Left ventricle myocardium inferior (tissue), 1 donor: ENCODE data around the gene DHRS2. TPM values are rescaled to one million over a fixed set of nuclear protein-coding genes. Genes with fewer than 3 reads are reported as not detected.
"Not testable (repeated sequence)": the region's sequence is repeated elsewhere in the genome, so short reads cannot be mapped to it uniquely, and the experiment has no call there.

Experiments
- DNase-seq: peaks from one replicate; pipeline ENCODE4 v3.0.0-alpha.2; 2020
- H3K27ac ChIP-seq: fragments of 200-600 bp; replicated peaks from 2 replicates; pipeline ENCODE4 v1.8.0; 2021
- H3K27me3 ChIP-seq: fragments of 200-600 bp; 2 replicates; pipeline ENCODE4 v1.8.0; 2021; ENCODE audit warnings: low read depth
- H3K36me3 ChIP-seq: fragments of 200-600 bp; 2 replicates; pipeline ENCODE4 v1.8.0; 2021
- H3K4me1 ChIP-seq: fragments of 200-600 bp; 2 replicates; pipeline ENCODE4 v1.8.0; 2021
- H3K4me3 ChIP-seq: fragments of 200-600 bp; 2 replicates; pipeline ENCODE4 v1.8.0; 2021; ENCODE audit warnings: mild to moderate bottlenecking, moderate library complexity
- H3K9me3 ChIP-seq: fragments of 200-600 bp; replicated peaks from 2 replicates; pipeline ENCODE4 v1.8.0; 2021
- CTCF ChIP-seq: fragments of 200-600 bp; IDR thresholded peaks from 2 replicates; pipeline ENCODE4 v1.8.0; 2021; ENCODE audit warnings: antibody characterized with exemption, mild to moderate bottlenecking, borderline replicate concordance
- intact Hi-C: fragments of 100-400 bp; cut with micrococcal nuclease; formaldehyde crosslinking; loops from one replicate; pipeline ENCODE4 v1.11.0; 2022
- total RNA-seq: library from RNA; stranded (reverse); fragmentation: NEBNext Ultra II Directional; extraction: Animal tissue kit (Norgen Biotek cat#: 25700); gene quantifications from one replicate; pipeline ENCODE4 v1.2.1, GENCODE V29; 2021
- donor health status: DM: no; HTN: yes; CAD: no; lungs with severe emphysema.

The DHRS2 gene
- total RNA-seq, 1 donor from 2014 or later, result not detected

GRCh38 chr14:23604148-23604547 lies 32.0 kb upstream of the DHRS2 start:
- Histone ChIP-seq H3K9me3 (peaks cover 7% of the 10 kb centered on the region), H3K4me1 (peaks cover 18% of the 10 kb centered on the region), H3K27ac (no peak overlapping the region), H3K27me3 (peaks cover 9% of the 10 kb centered on the region), H3K4me3 (no peak overlapping the region), H3K36me3 (no peaks in the 10 kb centered on the region)
- TF ChIP-seq CTCF, result no peak
- DNase-seq, result no peak
- intact Hi-C loops, result no loop called here

GRCh38 chr14:23604675-23605170 lies 31.4 kb upstream of the DHRS2 start:
- DNase-seq, result no peak
- intact Hi-C loops, result no loop called here

GRCh38 chr14:23605931-23606585 lies 30.1 kb upstream of the DHRS2 start:
- no peak for DNase-seq
- no peak overlapping the region for H3K4me3 ChIP-seq
- H3K27me3 ChIP-seq, result peaks cover 10% of the 10 kb centered on the region
- peaks cover 18% of the 10 kb centered on the region for H3K4me1 ChIP-seq
- no peaks in the 10 kb centered on the region for H3K9me3 ChIP-seq
- no peak overlapping the region for H3K27ac ChIP-seq
- intact Hi-C loops, result no loop called here
- TF ChIP-seq CTCF, result no peak
- H3K36me3 ChIP-seq, result no peaks in the 10 kb centered on the region

More at GRCh38 chr14:23604675-23605170, 31.4 kb upstream of the DHRS2 start:
- no peak for TF ChIP-seq CTCF
- Histone ChIP-seq H3K4me1 (peaks cover 18% of the 10 kb centered on the region), H3K27ac (no peak overlapping the region), H3K4me3 (no peak overlapping the region), H3K9me3 (peaks cover 1% of the 10 kb centered on the region), H3K36me3 (no peaks in the 10 kb centered on the region), H3K27me3 (peaks cover 9% of the 10 kb centered on the region)

GRCh38 chr14:23608454-23608853 lies 27.7 kb upstream of the DHRS2 start:
- Histone ChIP-seq H3K4me3 (no peak overlapping the region), H3K27ac (no peak overlapping the region), H3K4me1 (peaks cover 4% of the 10 kb centered on the region), H3K9me3 (no peaks in the 10 kb centered on the region), H3K36me3 (no peaks in the 10 kb centered on the region), H3K27me3 (peaks cover 23% of the 10 kb centered on the region)
- DNase-seq, result peak; percentile 59
- no peak for TF ChIP-seq CTCF
- intact Hi-C loops, result no loop called here

GRCh38 chr14:23609001-23609400 lies 27.2 kb upstream of the DHRS2 start:
- H3K27ac ChIP-seq, result no peak overlapping the region
- intact Hi-C loops, result no loop called here

GRCh38 chr14:23609411-23610089 lies 26.6 kb upstream of the DHRS2 start:
- H3K36me3 ChIP-seq, DNase-seq, H3K4me3 ChIP-seq, intact Hi-C loops, H3K4me1 ChIP-seq, H3K9me3 ChIP-seq, H3K27ac ChIP-seq: not testable (repeated sequence)
- peaks cover 31% of the 10 kb centered on the region for H3K27me3 ChIP-seq

More at GRCh38 chr14:23609001-23609400, 27.2 kb upstream of the DHRS2 start:
- Histone ChIP-seq H3K27me3 (peaks cover 26% of the 10 kb centered on the region), H3K9me3 (no peaks in the 10 kb centered on the region), H3K4me1 (peaks cover 4% of the 10 kb centered on the region), H3K36me3 (no peaks in the 10 kb centered on the region), H3K4me3 (no peak overlapping the region)
- TF ChIP-seq CTCF, result no peak
- DNase-seq, result no peak
